ENCODE measurements around the gene ADAM10. TPM values are rescaled to one million over a fixed set of nuclear protein-coding genes. Genes with fewer than 3 reads are reported as not detected.
A peak's percentile ranks its signal among the peaks of the same experiment; 100 is the strongest.

The ADAM10 gene
- polyA plus RNA-seq, 3 donors, result 66.0 to 269 (median 149) TPM

GRCh38 chr15:58724466-58724865, 25.0 kb downstream of the ADAM10 start:
- peaks cover 0 to 2% (median 0%) of the 10 kb centered on the region in 3 donors for H3K27me3 Mint-ChIP-seq (ENCODE audit: low read depth in 3 of 3)
- no peak overlapping the region for H3K9ac ChIP-seq (ENCODE audit: insufficient read depth, low read length, poor library complexity, severe bottlenecking)
- no peak for TF ChIP-seq CTCF (IDR thresholded peaks at IDR 0.05)
- peaks cover 8 to 11% of the 10 kb centered on the region in 2 donors for H3K36me3 Mint-ChIP-seq
- H3K4me2 ChIP-seq (replicated peaks; ENCODE audit: extremely low read depth, low read length, poor library complexity, severe bottlenecking), result no peak overlapping the region
- H3K4me1 Mint-ChIP-seq, result peaks cover 41% of the 10 kb centered on the region
- H3K27me3 ChIP-seq (ENCODE audit: control insufficient read depth in 2 of 2, insufficient read depth in 2 of 2, low read length in 2 of 2), result no peaks in the 10 kb centered on the region
- peak; percentile 32 to 62 (median 34) for DNase-seq
- peaks cover 19 to 20% of the 10 kb centered on the region in 2 donors for H3K4me1 ChIP-seq (ENCODE audit: control insufficient read depth in 1 of 2, insufficient read depth in 2 of 2, low read length in 2 of 2)
- H4K20me1 ChIP-seq (ENCODE audit: insufficient read depth, low read length), result peaks cover 99% of the 10 kb centered on the region
- no CpG with 5 or more reads among the region's 1 CpG for WGBS (ENCODE audit: insufficient coverage)
- H3K36me3 ChIP-seq (replicated peaks in 1 of 2; ENCODE audit: control insufficient read depth in 1 of 2, insufficient read depth in 2 of 2, low read length in 2 of 2), result peaks cover 0 to 3% of the 10 kb centered on the region in 2 donors
- H3K4me3 ChIP-seq (replicated peaks in 1 of 3; ENCODE audit: low read depth in 2 of 3, low read length in 3 of 3), result no peak overlapping the region
- H3K27ac Mint-ChIP-seq, result peak overlapping the region; percentile 43 to 71 (median 62)
- intact Hi-C loops (cut with micrococcal nuclease), result no loop called here
- H3K27ac ChIP-seq (ENCODE audit: low read depth in 1 of 2, low read length in 2 of 2), result peak overlapping the region; percentile 42 to 67
- no peaks in the 10 kb centered on the region for H3K9me3 Mint-ChIP-seq
- no peaks in the 10 kb centered on the region for H3K9me3 ChIP-seq (replicated peaks in 1 of 2; ENCODE audit: control insufficient read depth in 1 of 2, insufficient read depth in 1 of 2, low read length in 2 of 2)
- H2AFZ ChIP-seq (ENCODE audit: insufficient read depth, low read depth, low read length, poor library complexity, severe bottlenecking), result no peak overlapping the region
- H3K79me2 ChIP-seq (ENCODE audit: insufficient read depth, low read length), result peaks cover 99% of the 10 kb centered on the region
- no peak overlapping the region for H3K4me3 Mint-ChIP-seq

DNA sequence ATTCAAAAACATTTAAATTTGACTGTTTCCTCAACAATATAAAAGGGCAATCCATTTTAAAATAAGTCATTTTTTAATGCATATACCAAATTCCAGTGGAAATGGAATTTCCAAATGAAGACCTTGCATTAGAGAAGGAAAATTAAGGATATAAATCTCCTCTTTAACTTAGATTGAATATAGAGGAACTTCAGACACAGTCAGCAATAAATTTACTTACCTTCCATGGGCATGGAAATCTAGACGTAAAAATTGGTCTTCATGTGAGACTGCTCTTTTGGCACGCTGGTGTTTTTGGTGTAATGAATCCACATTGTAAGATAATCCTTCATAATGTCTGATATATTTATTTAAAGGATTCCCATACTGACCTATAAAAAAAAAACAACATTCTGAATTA, 32.1 kb downstream of the ADAM10 start:
- Histone ChIP-seq H3K9me3 (replicated peaks in 1 of 2; ENCODE audit: control insufficient read depth in 1 of 2, insufficient read depth in 1 of 2, low read length in 2 of 2) (no peaks in the 10 kb centered on the region), H3K4me3 (replicated peaks in 1 of 3; ENCODE audit: low read depth in 2 of 3, low read length in 3 of 3) (no peak overlapping the region), H3K27ac (ENCODE audit: low read depth in 1 of 2, low read length in 2 of 2) (peak overlapping the region in 1 of 2 donors; percentile 3), H3K4me1 (ENCODE audit: control insufficient read depth in 1 of 2, insufficient read depth in 2 of 2, low read length in 2 of 2) (no peaks in the 10 kb centered on the region), H2AFZ (ENCODE audit: insufficient read depth, low read depth, low read length, poor library complexity, severe bottlenecking) (no peak overlapping the region), H3K9ac (ENCODE audit: insufficient read depth, low read length, poor library complexity, severe bottlenecking) (no peak overlapping the region), H3K4me2 (replicated peaks; ENCODE audit: extremely low read depth, low read length, poor library complexity, severe bottlenecking) (no peak overlapping the region), H4K20me1 (ENCODE audit: insufficient read depth, low read length) (peaks cover 98% of the 10 kb centered on the region), H3K27me3 (ENCODE audit: control insufficient read depth in 2 of 2, insufficient read depth in 2 of 2, low read length in 2 of 2) (no peaks in the 10 kb centered on the region), H3K36me3 (replicated peaks in 1 of 2; ENCODE audit: control insufficient read depth in 1 of 2, insufficient read depth in 2 of 2, low read length in 2 of 2) (peaks cover 16 to 40% of the 10 kb centered on the region in 2 donors), H3K79me2 (ENCODE audit: insufficient read depth, low read length) (peaks cover 93% of the 10 kb centered on the region)
- H3K4me3 Mint-ChIP-seq, result no peak overlapping the region
- no peak for TF ChIP-seq CTCF (IDR thresholded peaks at IDR 0.05)
- intact Hi-C loops (cut with micrococcal nuclease), result no loop called here
- no peak overlapping the region for H3K27ac Mint-ChIP-seq
- DNase-seq, result no peak
- H3K27me3 Mint-ChIP-seq (ENCODE audit: low read depth in 3 of 3), result peaks cover 0 to 2% (median 0%) of the 10 kb centered on the region in 3 donors
- H3K4me1 Mint-ChIP-seq, result peaks cover 12% of the 10 kb centered on the region
- WGBS (ENCODE audit: insufficient coverage), result no CpG with 5 or more reads among the region's 2 CpGs
- peaks cover 37 to 39% of the 10 kb centered on the region in 2 donors for H3K36me3 Mint-ChIP-seq
- H3K9me3 Mint-ChIP-seq, result no peaks in the 10 kb centered on the region
